Measurements from ENCODE around the gene ADGRV1.

Gene ADGRV1

DNA sequence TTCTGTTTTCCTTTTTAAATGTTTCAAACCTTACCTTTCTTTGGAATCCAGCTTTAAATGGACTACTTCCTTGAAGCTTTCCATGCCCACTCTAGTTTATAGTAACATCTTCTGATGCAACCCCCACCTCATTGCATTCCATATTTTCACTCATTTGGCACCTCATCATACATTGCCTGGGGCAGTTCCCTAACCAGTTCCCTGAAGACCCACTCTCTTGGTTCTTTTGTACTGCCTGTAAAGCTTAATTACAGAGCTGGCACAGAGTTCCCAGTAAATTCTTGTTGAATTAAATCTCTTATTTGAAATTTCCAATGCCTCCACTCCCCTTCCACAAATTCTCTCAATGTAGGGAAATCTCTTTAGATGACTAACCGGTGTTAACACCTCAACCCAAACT is 567.3 kb downstream of the ADGRV1 start:
- no peak for DNase-seq

DNA sequence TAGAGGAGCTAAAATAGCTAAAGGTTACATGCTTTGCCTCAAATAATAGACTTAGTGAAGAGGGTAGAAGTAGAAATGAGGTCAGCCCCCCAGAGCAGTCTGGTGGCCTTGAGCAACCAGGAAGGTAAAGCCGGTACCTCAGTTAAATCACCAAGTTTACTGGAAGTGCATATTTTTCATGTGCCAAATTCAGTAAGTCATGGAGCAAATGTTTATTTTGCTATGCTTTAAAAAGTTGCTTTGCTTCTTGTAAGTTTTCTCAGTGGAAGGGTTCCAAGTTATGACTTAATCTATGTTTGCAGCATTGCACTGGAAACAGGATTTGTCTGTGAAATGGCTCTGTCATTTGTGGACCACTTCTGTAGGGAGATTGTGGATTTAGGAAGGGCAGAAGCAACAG is 567.9 kb downstream of the ADGRV1 start:
- DNase-seq: no peak

DNA sequence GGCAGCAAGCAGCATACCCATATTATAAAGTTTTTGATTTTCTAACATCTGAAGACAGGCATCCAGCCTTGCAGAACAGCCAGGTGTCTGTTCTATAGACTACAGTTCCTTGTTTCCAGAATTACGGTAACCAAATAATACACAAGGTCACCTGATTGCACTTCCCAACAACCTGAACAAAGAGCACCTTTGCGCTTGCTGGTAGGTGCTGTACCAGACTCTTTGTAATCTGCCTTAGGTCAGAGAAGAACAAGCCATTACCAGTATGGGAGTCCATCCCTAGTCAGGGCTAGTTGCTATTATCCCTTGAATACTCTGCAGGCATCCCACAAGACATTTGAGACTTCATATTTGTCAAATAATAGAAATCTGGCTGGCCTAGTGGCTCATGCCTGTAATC is 568.3 kb downstream of the ADGRV1 start:
- DNase-seq: no peak

DNA sequence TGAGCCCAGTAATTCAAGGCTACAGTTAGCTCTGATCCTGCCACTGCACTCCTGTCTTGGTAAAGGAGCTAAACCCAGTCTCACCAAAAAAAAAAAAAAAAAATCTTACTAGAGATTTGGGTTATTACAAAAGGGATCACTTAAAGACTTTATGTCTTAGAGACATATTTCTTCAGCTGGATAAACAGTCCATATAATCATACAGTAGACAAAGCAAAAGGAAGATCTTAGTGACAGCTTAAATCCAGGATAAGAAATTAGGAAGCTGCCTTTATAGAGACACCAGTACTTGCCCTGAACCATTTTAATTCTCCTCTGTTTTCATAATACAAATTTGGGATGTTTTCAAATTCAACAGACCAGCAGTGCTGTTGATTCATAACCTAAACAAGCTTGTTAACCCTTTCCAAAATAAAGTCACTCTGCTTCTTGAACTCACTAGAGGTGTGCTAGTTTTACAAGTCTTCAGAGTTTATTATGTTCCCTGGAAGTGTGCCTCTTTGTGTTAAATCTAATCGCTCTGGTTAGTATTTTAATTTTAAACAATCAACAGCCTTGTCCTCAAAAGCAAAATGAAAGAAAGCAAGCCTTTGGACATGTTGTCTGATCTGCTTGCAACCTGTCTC is 569.0 kb downstream of the ADGRV1 start:
- DNase-seq: no peak

DNA sequence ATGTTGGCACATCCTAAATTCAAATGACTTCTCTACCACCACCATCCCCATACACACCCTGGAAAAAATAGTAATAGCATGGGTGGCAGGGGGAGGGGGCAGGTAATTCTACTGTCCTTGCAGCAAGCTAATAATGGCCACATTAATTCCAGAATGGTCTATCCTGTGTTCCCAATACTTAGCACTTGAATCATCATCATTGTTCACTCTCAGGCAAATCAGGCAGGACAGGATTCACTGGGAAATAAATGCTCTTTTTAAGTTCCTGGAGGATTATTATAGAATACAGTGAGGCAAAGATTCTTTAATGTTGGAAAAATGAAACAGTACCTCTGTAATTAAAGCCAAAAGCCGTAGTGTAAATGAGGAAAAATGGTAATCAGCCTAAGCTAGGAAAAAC is 570.0 kb downstream of the ADGRV1 start:
- no peak for DNase-seq

DNA sequence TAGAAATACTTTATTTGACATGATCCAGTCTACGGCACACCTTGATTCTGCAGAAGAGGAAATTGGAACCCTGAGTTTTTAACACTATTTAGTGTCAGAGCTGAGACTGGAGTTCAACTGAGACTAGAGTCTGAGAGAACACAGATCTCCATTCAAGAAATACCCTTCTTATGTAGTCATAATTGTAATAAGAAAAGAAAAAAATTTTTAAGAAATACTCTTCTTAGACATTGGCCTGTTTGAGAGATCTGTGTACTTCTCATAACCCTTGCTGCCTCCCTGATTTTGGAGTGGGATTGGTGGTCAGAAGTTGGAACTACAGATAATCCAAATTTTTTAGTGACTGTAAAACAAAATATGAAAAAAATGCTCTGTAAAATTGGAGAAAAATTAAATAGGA is 571.2 kb downstream of the ADGRV1 start:
- no peak for DNase-seq

DNA sequence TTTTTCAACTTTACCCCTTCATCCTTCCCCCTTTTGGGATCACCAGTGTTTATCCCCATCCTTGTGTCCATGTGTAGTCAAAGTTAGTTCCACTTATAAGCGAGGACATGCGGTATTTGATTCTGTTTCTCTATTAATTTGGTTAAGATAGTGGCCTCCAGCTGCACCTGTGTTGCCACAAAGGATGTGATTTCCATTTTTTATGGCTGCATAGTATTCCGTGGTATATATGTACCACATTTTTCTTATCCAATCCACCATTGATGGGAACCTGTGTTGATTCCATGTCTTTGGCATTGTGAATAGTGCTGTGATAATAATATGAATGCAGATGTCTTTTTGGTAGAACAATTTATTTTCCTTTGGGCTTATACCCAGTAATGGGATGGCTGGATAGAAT is 572.2 kb downstream of the ADGRV1 start:
- DNase-seq: no peak

DNA sequence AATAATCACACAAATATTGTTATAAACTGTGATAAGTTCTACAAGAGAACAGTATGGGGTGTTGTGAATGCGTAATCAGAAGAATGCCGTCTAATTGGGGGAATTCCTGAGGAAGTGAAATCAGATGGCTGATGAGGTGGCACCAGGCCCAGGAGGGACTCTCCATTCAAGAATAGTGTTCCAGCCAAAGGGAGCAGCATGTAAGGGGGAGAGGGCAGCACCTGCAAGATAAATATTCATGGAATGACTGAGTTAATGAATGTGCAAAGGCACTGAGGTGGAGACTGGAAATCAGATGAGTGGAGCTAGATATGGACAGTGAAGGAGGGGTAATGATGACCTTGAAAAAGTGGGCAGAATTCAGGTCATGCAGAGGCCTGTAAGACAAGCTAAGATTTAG is 574.0 kb downstream of the ADGRV1 start:
- no peak for DNase-seq

DNA sequence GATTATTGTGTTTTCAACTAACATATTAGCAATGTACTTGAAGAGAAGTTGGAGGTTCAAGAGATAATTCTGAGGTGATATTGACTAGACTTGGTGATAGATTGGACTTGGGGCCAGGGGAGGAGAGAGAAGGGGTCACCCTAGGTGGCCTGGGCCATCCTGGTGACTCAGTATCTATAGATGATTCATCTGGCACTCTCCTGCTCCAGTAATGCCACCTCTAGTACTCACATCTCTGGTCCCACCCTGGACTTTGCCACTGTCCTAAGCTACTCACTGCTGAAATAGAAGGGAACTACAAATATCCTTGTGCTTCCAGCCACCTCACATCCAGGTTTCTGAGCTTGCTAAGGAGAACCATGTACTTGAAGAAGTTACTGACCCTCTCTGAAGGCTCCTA is 574.6 kb downstream of the ADGRV1 start:
- DNase-seq: no peak

DNA sequence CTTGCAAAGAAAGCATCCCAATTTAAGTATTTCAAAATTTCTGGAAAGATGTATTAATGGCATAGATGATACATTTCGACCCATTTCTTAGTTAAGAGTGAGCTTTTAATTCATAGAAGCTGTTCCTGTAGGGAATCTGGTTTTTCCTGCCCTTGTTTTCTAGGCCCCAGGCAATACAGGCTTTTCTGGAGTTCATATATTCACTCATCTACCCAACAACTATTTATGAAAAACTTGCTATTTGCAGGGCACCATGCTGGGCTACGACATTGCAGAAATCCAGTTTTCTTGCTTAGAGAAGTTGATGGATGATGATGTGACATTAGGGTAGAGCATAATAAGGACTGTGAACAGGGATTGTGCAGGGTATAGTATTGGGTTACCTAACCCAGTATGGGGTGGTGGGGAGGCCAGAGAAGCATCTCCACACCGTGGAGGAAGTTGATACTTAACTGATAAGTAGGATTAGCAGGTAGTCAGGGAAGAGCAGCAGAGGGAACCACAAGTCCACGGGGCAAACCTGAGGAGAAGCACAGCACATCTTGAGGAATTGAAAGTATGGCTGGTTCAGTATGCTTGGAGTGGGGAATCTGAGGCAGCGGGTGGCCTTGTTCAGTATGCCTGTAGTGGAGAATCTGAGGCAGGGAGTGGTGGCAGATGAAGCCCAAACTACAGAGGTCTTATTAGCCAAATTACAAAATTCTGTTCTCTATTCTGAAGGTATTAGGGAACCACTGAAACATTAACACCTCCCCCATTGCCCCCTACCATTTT is 577.1 kb downstream of the ADGRV1 start:
- DNase-seq: no peak

DNA sequence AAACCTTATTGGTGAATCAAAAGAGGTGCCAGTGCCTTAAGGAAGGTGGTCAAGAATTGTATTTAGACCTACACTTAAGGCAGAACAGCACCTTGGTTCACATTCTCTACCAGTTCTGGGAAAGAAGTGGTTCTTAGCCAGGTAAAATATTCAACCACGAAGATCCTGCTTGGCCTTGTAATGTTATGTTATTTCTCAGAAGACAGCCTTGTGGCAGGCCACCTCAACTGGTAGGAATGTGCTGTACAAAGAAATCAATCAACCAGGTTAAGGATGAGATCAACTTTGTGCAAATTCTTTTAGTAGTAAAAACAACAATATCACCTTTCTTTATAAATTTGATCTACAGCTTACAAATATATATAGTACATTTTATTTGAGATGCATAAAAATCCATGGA is 577.7 kb downstream of the ADGRV1 start:
- DNase-seq: no peak

DNA sequence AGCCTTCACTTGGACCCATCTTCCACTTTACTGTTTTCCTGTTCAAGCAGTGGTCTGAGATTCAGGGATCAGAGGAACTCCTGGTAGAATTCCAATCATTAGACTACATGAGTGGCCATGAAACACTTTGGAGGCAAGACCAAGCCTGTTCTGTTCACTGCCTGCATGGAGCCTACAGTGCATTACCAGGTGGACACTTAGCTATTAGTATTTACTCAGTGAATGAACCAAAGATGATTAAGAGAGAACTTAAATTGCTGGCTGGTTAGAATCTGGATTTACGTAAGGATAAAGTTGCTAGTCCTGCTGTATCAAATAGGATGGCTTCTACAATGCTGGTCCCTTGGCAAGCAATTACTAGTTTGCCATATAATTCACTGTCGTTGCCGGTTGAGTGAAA is 579.0 kb downstream of the ADGRV1 start:
- DNase-seq: no peak

DNA sequence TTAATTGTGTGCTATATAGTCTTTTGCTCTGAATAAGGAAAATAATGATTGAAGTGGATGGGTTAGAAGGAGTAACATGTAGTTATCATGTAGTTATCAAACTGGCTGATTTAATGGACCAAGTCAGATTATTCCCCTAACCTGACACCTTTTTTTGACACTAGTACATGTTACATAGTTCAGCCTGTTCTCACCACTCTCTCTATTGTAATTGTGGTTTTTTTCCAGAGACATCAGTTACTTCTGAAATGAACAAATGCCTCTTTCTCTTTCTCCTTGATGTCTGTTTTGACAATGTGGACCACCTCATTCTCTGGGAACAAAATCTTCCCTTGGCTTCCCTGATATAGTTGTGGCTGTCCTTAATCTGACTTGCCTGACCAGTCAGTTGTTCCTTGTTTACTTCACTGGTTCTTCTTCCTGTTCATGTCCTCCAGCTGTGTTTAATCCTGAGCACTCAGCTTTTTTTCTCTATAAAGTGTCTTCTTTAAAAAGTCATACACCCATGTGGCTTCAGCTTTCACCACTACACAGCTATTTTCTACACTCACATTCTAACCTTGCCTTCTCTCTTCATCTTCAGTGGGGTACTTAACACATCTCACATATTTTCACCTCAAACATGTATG is 581.1 kb downstream of the ADGRV1 start:
- no peak for DNase-seq

DNA sequence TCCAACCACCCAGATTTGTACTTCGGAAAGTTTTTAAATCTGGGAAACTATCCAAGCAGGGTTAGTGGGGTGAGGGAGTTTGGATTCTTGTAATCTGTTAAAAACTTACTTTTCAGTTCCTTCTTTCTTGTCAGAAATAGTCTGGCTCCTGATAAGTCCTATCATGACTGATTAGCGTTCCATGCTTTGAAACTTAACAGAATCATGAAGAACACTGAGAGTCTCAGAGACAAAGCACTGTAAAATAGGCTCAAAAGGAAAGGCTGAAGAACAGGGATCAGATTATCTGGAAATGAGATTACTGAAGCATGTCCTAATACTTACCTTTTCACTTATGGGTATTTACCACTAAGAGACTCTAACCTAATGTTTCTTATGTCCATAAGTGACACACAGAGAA is 582.1 kb downstream of the ADGRV1 start:
- DNase-seq: no peak

DNA sequence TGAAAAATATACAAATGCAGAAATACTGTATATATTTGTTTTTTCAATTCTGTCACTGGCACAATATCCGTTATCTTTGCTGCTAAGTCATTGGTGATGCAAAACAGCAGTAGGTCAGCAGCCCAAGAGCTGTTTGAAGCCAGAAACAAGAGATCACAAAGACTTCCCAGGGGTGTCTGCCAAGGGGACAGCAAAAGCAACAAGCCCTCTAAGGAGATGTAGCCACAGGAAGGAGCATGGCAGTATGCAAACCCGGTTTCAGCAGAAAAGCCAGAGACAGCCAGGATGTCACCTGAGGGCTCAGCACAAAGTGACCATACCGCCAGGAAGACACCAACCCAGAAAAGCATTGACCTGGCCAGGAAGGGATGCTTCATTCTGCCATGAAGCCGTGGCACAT is 583.0 kb downstream of the ADGRV1 start:
- DNase-seq: no peak

DNA sequence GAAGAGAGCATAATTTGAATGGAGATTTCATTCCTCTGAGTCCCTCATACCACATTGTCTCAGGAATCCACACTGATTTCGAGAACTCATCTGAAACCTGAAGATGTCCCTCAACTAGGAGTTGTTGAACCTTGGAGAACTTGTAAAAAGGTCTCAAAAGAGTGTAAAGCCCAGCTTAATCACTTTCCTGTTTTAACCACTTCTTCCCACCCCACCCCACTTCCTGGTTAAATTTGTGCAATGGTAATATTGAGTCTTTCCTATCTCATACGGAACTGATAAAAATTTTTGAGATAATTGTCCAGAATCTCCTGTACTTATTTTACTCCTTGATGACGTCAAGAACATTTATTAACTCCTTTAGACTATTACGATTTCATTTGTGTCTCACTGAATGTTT is 583.8 kb downstream of the ADGRV1 start:
- no peak for DNase-seq

DNA sequence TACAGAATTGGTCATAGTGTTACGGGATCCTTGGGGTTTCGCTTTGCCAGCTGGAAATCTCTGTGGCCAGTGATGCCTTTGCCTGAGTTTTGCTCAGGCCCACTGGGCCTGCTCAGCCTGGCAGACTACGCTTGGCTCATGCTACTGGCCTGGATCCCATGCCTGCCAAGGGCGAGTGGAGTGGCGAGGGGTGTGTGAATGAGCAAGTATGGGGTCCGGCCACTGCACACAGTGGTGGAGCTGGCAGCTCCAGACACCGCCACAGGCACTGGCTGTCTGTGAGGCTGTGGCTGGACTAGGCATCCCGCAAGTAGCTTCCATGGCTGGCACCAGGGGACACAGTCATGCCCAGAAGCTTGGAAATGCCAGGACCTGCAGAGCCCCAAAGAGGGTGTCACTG is 584.2 kb downstream of the ADGRV1 start:
- no peak for DNase-seq

DNA sequence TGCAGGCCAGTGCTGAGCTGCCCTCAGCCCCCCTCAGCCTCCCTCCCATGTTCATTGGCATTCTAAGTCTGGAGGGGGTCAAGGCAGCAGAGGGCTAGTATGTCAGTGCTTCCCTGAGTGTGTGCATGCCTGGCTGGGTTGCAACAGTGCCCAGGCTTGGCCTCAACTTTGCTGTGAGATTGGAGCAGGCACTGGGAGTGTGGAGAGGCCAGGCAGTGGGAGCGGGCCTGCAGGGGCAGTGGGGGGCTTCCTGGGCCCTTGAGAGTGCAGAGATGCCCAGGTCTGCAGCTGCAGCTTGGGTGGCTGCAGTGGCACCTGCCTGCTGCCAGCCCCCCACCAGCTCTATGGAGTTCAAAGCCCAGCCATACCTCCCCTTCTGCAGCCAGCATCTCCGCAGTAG is 585.2 kb downstream of the ADGRV1 start:
- no peak for DNase-seq

DNA sequence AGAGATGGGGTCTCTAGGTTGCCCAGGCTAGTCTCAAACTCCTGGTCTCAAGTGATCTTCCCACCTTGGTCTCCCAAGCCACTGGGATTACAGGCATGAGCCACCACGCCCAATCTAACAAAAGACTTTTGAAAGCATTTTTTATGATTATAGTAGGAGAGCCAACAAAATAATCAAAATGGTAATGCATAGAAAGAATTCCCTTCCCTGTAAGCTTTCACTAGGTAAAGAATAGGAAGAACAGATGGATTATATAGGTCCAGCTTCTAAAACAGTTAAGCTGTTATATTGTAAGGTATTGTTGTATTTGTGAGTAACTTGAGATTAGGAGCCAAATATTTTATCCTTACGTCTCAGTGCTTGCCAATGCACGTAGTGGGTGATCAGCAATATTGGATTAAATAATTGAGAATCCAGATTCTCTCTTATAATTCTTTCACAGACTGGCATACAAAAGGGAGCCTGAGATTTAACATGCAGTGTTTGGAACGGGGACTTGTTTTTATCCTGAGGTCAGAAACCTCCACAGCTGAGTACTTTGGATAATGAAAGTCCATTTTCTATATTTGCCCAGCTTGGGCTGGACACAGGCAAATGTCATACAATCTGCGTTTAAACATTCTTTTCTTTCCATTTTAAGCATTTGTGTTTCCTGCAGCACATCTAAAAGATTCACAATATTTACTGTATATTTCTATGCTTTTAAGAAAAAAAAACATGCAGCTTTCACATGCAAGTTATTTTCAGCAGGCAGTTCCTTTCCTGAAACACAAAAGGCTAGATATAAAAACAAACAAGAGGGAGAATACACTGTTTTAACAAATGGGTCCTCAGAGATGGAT is 586.1 kb downstream of the ADGRV1 start:
- no peak for DNase-seq

DNA sequence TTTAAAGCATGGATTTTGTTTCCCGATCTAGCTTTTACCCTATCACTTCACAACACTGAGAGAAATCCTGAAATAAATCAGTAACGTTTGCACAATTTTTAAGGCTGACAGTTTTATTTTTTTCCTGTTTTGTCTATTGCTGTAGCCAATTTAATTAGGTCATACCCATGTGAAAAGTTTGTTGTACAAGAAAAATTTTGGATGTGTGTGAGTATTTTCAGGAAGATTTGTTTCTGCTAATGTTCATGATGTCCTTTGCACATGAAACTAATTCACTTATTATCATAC is 586.7 kb downstream of the ADGRV1 start:
- DNase-seq: no peak

DNA sequence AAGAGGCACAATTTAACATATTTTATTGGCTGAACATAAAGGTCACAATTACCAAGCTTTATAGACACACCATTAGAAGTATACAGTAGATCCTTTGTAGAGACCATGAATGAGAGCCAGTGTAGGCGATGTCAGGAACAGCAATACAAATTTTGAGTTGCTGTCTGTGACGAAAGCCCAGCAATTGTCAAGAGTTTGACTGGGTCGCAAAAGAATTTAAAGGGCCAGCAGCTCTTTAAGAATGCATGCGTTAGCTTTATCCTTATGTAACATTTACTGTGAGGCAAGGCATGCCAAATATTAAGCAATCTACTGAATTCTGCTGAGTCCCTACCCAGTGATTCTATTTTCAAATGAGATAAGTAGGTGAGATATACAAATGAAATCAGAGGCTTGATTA is 587.6 kb downstream of the ADGRV1 start:
- DNase-seq: no peak

DNA sequence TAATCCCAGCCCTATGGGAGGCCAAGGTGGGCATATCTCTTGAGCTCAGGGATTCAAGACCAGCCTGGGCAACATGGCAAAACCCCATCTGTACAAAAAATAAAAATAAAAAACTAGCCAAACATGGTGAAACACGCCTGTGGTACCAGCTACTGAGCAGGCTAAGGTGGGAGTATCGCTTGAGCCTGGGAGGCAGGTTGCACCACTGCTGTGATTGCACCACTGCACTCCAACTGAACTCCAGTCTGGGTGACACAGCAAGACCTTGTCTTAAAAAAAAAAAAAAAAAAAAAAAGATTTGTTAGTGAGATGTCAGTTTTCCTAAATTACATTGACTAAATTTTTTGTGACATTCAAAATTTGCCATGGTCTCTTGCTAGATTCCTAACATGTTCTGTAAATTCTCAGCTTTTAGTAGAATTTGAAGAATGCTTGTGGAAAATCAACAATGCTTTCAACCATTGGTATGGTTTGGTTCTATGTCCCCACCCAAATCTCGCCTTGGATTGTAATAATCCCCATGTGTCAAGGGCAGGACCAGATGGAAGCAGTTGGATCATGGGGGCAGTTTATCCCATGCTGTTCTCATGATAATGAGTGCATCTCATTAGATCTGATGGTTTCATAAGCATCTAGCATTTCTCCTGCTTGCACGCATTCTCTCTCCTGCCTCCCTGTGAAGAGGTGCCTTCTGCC is 588.5 kb downstream of the ADGRV1 start:
- no peak for DNase-seq

DNA sequence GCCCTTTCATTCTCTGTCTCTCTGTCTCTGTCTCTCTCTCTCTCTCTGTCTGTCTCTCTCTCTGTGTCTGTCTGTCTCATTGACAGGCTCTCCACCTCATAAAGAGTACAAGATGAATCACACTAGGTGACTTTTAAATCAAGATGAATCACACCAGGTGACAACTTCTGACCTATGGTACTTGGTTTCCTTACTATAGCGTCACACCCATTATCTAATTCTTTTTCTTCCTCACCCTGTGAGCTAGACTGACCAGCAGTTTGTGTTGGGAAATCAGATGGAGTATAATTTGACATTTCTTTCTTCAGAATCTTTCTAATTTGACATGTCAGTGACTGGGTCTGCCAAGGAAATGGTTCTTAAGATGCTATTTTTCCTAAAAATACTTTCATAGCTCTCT is 591.6 kb downstream of the ADGRV1 start:
- DNase-seq: no peak

All from SHP77 (cell line).